OCI-M2 (cell line): ENCODE measurements around the gene IGFBP3.
"Not testable (repeated sequence)": the region's sequence is repeated elsewhere in the genome, so short reads cannot be mapped to it uniquely, and the experiment has no call there.

ENCODE experiments used
- DNase-seq: peaks from one replicate; lab custom pipeline; 2025; ENCODE audit not compliant: unreplicated experiment; lab: John Stamatoyannopoulos, UW

The IGFBP3 gene, protein sequence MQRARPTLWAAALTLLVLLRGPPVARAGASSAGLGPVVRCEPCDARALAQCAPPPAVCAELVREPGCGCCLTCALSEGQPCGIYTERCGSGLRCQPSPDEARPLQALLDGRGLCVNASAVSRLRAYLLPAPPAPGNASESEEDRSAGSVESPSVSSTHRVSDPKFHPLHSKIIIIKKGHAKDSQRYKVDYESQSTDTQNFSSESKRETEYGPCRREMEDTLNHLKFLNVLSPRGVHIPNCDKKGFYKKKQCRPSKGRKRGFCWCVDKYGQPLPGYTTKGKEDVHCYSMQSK

DNA sequence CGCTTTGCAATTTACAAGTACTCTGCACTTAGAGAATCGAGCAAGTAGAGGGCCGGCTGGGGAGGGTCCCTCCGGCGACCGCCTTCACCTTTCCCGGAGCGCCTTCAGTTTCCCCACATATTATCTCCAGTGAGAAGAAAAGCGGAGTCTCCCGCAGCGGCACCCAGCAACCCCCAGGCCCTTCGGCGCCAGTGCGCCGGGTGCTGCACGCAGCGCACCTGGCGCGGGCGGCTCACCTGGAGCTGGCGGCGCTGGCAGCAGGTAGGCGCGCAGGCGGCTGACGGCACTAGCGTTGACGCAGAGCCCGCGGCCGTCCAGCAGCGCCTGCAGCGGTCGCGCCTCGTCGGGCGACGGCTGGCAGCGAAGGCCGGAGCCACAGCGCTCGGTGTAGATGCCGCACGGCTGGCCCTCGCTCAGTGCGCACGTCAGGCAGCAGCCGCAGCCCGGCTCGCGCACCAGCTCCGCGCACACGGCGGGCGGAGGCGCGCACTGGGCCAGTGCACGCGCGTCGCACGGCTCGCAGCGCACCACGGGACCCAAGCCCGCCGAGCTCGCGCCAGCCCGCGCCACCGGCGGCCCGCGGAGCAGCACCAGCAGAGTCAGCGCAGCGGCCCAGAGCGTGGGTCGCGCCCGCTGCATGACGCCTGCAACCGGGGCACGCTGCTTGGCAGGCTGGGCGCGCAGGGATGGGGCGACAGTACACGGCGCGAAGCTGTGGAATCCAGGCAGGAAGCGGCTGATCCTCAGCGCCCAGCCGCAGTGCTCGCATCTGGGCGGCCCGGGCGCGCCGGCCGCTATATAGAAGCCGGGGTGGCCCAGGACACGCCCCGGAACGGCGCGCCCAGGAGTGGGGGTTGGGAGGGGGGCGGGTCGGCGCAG, at the start of gene IGFBP3:
TSS of gene IGFBP3 (minus strand) at position 771 of the 879 bp plus-strand sequence. CDS start at position 639, 132 bp downstream.
- no peak for DNase-seq

GRCh38 chr7:45970454-45970853, 49.4 kb upstream of the IGFBP3 start:
- DNase-seq, result no peak

GRCh38 chr7:45969940-45970339, 48.9 kb upstream of the IGFBP3 start:
- DNase-seq, result no peak

DNA sequence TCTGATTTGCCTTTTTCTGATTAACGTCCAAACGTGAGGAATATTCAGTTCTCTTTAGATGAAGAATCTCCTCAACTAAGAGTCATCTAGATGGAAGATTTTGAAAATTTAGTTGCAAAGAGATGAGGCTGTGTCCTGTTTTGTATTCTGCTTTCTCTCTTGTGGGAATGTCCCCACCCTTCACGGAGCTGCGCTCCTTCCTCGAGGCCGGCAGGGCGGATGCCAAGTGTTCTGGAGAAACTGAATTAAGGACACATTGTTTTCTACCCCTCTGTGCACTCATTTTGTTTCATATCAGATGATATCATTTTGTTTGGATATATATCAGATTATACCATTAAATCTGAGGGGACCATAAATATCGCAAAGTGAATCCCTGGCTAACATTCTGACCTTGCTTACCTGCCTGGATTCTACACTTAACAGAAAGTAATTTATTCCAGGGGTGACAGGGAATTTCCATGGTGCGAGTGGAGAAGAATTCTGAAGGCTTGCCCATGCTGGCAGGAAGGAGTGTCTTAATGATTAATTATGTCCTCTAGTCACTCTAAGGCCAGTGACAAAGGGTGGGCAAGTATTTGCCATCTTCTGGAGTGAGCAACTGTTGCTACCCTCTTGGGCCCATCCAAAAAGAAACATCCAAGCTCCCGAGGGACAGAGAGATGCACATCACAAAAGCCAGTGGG, 47.9 kb upstream of the IGFBP3 start:
- no peak for DNase-seq

- DNase-seq, result no peak
Measured at GRCh38 chr7:45968312-45968711, 47.2 kb upstream of the IGFBP3 start.

DNA sequence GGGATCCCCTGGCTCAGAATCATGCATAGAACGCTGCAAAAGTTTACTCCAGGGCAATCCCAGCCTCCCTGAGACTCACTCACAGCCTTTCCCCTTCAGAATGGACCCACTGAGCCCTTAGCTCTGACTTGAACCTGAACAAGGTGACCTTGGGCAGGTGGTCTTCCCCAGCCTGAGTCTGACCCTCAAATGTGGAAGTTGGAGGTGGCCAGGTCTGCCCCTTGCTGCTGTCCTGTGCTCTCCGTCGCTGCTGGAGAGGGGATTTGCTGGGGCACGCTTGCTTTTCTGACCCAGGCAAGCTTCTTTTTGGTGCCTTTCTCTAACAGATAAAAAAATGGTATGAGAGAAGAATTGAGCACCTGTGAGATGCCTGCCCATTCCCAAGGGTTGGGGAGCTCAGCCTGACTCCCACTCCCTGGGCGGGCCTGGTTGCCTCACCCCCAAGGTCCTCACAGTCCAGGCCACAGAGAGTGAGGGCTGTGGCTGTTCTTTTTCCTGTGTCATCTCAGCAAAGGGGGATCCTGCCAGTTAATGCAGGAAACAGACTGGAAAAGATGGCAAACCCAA, 46.6 kb upstream of the IGFBP3 start:
- no peak for DNase-seq

DNA sequence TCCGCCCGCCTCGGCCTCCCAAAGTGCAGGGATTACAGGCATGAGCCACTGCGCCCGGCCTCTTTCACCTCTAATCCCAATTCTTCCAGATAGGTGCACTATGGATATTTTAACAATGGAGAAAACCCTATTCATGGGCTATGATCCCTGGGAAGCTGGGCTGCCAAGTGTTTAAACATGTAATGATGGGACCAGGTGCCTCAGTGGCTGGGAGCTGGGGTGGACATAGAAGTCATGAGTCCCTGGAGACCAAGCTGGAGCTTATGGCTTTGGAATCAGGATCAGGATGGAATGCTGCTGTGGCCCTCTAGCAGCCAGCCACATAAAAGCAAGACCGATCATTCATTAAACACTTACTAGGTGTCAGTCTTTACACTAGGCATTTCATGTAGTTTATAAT, 41.8 kb upstream of the IGFBP3 start:
- DNase-seq, result no peak

GRCh38 chr7:45957721-45958120, 36.6 kb upstream of the IGFBP3 start:
- DNase-seq, result no peak

DNA sequence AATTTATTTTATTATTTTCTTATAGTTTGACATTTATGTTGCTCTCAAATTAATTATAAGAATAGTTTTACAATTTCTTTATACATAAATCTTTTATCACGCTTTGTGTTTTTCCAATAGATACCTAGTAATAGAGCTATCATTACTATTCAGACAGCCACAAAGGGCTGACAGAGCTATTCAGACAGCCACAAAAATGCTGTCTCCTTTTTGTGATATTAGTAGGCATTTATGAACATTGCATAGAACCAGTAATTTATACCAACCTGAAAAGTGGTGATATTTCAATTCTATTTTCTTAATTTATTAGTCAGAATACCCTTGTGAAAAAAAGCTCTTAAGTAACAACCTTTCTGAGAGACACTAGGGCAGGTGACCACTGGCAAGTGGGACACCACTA, 34.2 kb upstream of the IGFBP3 start:
- no peak for DNase-seq

GRCh38 chr7:45953055-45953454, 32.0 kb upstream of the IGFBP3 start:
- not testable (repeated sequence) for DNase-seq

DNA sequence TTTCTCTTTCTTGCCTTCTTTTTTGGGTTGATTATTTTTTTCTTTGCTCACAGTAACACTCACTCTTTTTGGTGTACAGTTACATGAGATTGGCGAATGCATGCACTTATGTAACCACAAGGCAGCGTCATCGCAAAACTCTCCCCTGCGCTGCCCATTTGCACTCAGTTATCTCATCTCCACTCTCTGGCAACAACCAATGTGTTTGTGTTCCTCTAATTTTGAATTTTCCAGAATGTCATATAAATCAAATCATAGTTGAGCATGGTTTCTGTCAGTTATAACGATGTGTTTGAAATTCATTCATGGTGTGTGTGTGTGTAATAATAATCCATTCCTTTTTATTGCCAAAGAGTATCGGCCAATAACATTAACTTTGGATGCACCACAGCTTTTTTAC, 23.0 kb upstream of the IGFBP3 start:
- no peak for DNase-seq

- no peak for DNase-seq
Measured at GRCh38 chr7:45940939-45941338, 19.9 kb upstream of the IGFBP3 start.

- not testable (repeated sequence) for DNase-seq
Measured at GRCh38 chr7:45940237-45940781, 19.2 kb upstream of the IGFBP3 start.

GRCh38 chr7:45939574-45939973, 18.5 kb upstream of the IGFBP3 start:
- DNase-seq, result no peak

DNA sequence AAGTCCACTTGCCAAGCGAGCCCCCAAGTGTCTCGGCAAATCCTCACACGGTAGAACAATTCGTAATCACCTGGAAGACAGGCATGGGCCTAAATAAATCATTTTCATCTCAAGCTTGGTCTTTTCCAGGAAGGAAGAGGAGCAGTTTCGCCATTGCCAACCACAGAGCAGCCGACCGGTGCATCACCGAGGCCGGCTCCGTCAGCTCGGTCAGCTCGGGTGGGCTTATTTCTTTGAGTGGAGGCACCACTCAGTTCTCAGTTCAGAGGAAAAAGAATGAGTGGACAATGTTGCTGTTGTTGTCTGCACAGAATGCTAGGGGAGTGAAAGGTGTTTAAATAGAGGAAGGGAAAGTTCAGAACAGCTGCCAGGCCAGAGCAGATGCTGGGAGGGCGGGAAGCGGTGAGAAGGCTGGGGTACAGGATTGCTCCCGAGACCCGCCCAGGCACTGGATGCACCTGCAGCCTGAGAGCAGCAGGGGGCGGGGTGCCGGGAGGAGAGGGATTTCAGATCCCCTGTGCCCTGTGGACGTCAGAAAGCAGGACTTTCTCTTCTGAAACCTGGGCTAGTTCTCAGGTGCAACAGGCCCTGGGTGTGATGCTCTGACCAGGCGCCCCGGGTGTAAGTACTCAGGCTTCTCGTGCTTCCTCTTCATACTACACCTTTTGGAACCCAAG, 17.7 kb upstream of the IGFBP3 start:
- no peak for DNase-seq

- DNase-seq, result no peak
Measured at GRCh38 chr7:45937862-45938261, 16.8 kb upstream of the IGFBP3 start.

DNA sequence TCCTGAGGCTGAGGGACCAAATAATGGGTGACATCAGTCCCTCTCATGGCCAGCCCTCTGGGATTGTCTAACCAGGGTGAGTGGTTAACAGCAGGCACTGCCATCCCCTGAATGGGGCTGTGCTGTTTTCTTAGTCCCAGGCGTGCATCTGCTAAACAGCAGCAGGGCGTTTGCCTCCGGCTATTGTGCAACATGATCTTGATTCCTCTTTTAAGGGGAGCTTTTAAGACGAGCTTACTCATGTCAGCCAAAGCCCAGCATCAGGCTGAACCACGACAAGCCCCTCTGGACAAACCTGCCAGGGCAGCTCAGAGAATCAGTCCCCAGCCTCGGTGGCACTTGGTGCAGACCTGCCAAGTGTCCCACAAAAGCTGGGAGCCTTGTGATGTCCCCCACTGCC, 16.2 kb upstream of the IGFBP3 start:
- DNase-seq, result no peak

GRCh38 chr7:45930967-45931366, 9.9 kb upstream of the IGFBP3 start:
- DNase-seq, result no peak

DNA sequence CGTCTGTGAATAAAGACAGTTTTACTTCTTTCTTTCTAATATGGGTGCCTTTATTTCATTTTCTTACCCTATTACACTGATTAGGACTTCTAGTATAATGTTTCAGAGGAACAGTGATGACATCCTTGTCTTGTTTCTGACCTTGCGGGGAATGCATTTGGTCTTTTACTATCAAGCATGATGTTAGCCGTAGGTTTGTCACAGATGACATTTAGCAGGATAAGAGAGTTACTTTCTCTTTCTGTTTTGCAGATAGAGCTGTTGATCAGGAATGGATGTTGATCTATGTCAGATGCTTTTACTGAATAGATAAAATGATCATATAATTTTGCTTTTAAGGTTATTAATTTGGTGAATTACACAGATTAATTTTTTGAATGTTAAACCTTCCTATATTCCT, 6.6 kb upstream of the IGFBP3 start:
- no peak for DNase-seq

GRCh38 chr7:45924283-45924682, 3.2 kb upstream of the IGFBP3 start:
- DNase-seq, result no peak

DNA sequence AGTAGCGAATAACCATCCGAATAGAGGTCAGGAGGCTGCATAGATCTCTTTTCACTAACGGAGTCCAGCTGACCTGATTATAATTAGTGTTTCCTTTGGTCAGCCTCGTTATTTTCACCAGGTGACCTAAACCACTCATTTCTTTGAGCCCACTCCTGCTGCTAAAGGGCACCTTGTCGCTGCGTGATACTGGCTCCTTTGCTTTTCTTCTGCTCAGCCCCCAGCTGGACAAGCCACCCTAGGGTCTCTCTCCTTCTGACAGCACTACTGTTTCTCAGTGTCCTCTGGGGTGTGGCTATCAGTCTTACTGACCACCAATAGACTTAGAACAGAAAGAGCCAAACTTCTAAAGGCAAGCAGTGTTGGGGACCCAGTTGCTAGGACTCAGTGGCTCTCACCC, 2.7 kb upstream of the IGFBP3 start:
- no peak for DNase-seq
